ENCODE results near the gene CDC42BPA. TPM values are rescaled to one million over a fixed set of nuclear protein-coding genes. Genes with fewer than 3 reads are reported as not detected.

The CDC42BPA gene
- total RNA-seq, 2 donors from 2014 or later, result 30.0 to 34.3 TPM

- no peak for DNase-seq
- no peak overlapping the region for H3K4me3 ChIP-seq (ENCODE audit: low read length)
- H3K27ac ChIP-seq (ENCODE audit: low read depth, low read length), result no peak overlapping the region
- no peak overlapping the region for H3K27ac Mint-ChIP-seq
- H3K36me3 ChIP-seq (ENCODE audit: control insufficient read depth, insufficient read depth, low read length), result no peaks in the 10 kb centered on the region
- peaks cover 7% of the 10 kb centered on the region for H3K36me3 Mint-ChIP-seq (ENCODE audit: low read depth)
- no peaks in the 10 kb centered on the region for H3K9me3 Mint-ChIP-seq
- H3K4me1 Mint-ChIP-seq, result no peaks in the 10 kb centered on the region
- no peak overlapping the region for H3K4me3 Mint-ChIP-seq
- H3K27me3 Mint-ChIP-seq (ENCODE audit: insufficient read depth), result no peaks in the 10 kb centered on the region
- no peaks in the 10 kb centered on the region for H3K4me1 ChIP-seq (ENCODE audit: control insufficient read depth, insufficient read depth, low read length)
- H3K27me3 ChIP-seq (ENCODE audit: control insufficient read depth, insufficient read depth, low read length, poor library complexity, severe bottlenecking), result no peaks in the 10 kb centered on the region
- no peaks in the 10 kb centered on the region for H3K9me3 ChIP-seq (ENCODE audit: control insufficient read depth, low read length)
- WGBS, 2 experiments (ENCODE audit: insufficient coverage in 1 of 2, insufficient read length in 1 of 2), result 97% methylated on average over 3 of the region's 3 CpGs; no CpG with 5 or more reads in 1 of the 2 experiments
- no peak overlapping the region for H3K9ac ChIP-seq (ENCODE audit: extremely low read depth, low read length, poor library complexity, severe bottlenecking)
- no peak for TF ChIP-seq CTCF (conservative IDR thresholded peaks at IDR 0.05)
These were observed 90.1 kb downstream of the CDC42BPA start for GRCh38 chr1:227228201-227228600.

GRCh38 chr1:227227761-227228160, 90.5 kb downstream of the CDC42BPA start:
- H3K27ac ChIP-seq (ENCODE audit: low read depth, low read length), result no peak overlapping the region
- no peaks in the 10 kb centered on the region for H3K9me3 ChIP-seq (ENCODE audit: control insufficient read depth, low read length)
- H3K4me3 Mint-ChIP-seq, result no peak overlapping the region
- TF ChIP-seq CTCF (conservative IDR thresholded peaks at IDR 0.05), result no peak
- no peaks in the 10 kb centered on the region for H3K4me1 Mint-ChIP-seq
- no peaks in the 10 kb centered on the region for H3K9me3 Mint-ChIP-seq
- H3K27me3 ChIP-seq (ENCODE audit: control insufficient read depth, insufficient read depth, low read length, poor library complexity, severe bottlenecking), result no peaks in the 10 kb centered on the region
- H3K36me3 Mint-ChIP-seq (ENCODE audit: low read depth), result peaks cover 7% of the 10 kb centered on the region
- no peaks in the 10 kb centered on the region for H3K4me1 ChIP-seq (ENCODE audit: control insufficient read depth, insufficient read depth, low read length)
- DNase-seq, result no peak
- H3K9ac ChIP-seq (ENCODE audit: extremely low read depth, low read length, poor library complexity, severe bottlenecking), result no peak overlapping the region
- H3K36me3 ChIP-seq (ENCODE audit: control insufficient read depth, insufficient read depth, low read length), result no peaks in the 10 kb centered on the region
- 88% methylated on average over 2 of the region's 2 CpGs; no CpG with 5 or more reads in 1 of the 2 experiments for WGBS, 2 experiments (ENCODE audit: insufficient coverage in 1 of 2, insufficient read length in 1 of 2)
- no peak overlapping the region for H3K27ac Mint-ChIP-seq
- H3K27me3 Mint-ChIP-seq (ENCODE audit: insufficient read depth), result no peaks in the 10 kb centered on the region
- H3K4me3 ChIP-seq (ENCODE audit: low read length), result no peak overlapping the region

- no peaks in the 10 kb centered on the region for H3K4me1 ChIP-seq (ENCODE audit: control insufficient read depth, insufficient read depth, low read length)
- Mint-ChIP-seq H3K4me1 (no peaks in the 10 kb centered on the region), H3K27me3 (ENCODE audit: insufficient read depth) (no peaks in the 10 kb centered on the region), H3K4me3 (no peak overlapping the region), H3K9me3 (no peaks in the 10 kb centered on the region), H3K36me3 (ENCODE audit: low read depth) (no peaks in the 10 kb centered on the region), H3K27ac (no peak overlapping the region)
- H3K27me3 ChIP-seq (ENCODE audit: control insufficient read depth, insufficient read depth, low read length, poor library complexity, severe bottlenecking), result no peaks in the 10 kb centered on the region
- no peak overlapping the region for H3K9ac ChIP-seq (ENCODE audit: extremely low read depth, low read length, poor library complexity, severe bottlenecking)
- H3K9me3 ChIP-seq (ENCODE audit: control insufficient read depth, low read length), result no peaks in the 10 kb centered on the region
- WGBS, 2 experiments (ENCODE audit: insufficient coverage in 1 of 2, insufficient read length in 1 of 2), result 92 to 100% methylated on average over 2 of the region's 2 CpGs
- H3K27ac ChIP-seq (ENCODE audit: low read depth, low read length), result no peak overlapping the region
- no peak for DNase-seq
- no peak for TF ChIP-seq CTCF (conservative IDR thresholded peaks at IDR 0.05)
- H3K36me3 ChIP-seq (ENCODE audit: control insufficient read depth, insufficient read depth, low read length), result no peaks in the 10 kb centered on the region
- no peak overlapping the region for H3K4me3 ChIP-seq (ENCODE audit: low read length)
These were observed 92.5 kb downstream of the CDC42BPA start for GRCh38 chr1:227225715-227226346.
